Activated T-cell treated with anti-CD3 and anti-CD28 coated beads, Interleukin-2, amount 50 U/mL, for 4 hours (primary cell): ENCODE data around the gene EBI3. TPM values are rescaled to one million over a fixed set of nuclear protein-coding genes. Genes with fewer than 3 reads are reported as not detected.
A peak's percentile ranks its signal among the peaks of the same experiment; 100 is the strongest.
"Not testable (repeated sequence)": the region's sequence is repeated elsewhere in the genome, so short reads cannot be mapped to it uniquely, and the experiment has no call there.

Source experiments
- ATAC-seq, 2 donors: fragments of 200-7000 bp; cut with Tn5 transposase; one replicate each; pipeline ENCODE4 v1.10.0; 2021
- DNase-seq: peaks from one replicate; pipeline ENCODE4 v3.0.0-alpha.2; 2020
- H3K27me3 Mint-ChIP-seq: one replicate; pipeline ENCODE4 v1.8.0; 2021; ENCODE audit warnings: low read depth, mixed read lengths
- H3K36me3 Mint-ChIP-seq: one replicate; pipeline ENCODE4 v1.8.0; 2022; ENCODE audit warnings: mixed read lengths; ENCODE audit not compliant: insufficient read depth
- H3K4me1 Mint-ChIP-seq: one replicate; pipeline ENCODE4 v1.8.0; 2021; ENCODE audit warnings: low read depth, mixed read lengths
- H3K4me3 Mint-ChIP-seq: one replicate; pipeline ENCODE4 v1.8.0; 2021; ENCODE audit warnings: mild to moderate bottlenecking, moderate library complexity, mixed read lengths
- H3K9me3 Mint-ChIP-seq: one replicate; pipeline ENCODE4 v1.8.0; 2021; ENCODE audit warnings: mixed read lengths
- total RNA-seq, 3 donors: library from RNA; stranded (reverse); gene quantifications; one replicate each; pipeline ENCODE4 v1.2.1, GENCODE V29; 2021

EBI3 gene
- total RNA-seq, 3 donors from 2014 or later = 6.3 to 26.2 (median 9.9) TPM

DNA sequence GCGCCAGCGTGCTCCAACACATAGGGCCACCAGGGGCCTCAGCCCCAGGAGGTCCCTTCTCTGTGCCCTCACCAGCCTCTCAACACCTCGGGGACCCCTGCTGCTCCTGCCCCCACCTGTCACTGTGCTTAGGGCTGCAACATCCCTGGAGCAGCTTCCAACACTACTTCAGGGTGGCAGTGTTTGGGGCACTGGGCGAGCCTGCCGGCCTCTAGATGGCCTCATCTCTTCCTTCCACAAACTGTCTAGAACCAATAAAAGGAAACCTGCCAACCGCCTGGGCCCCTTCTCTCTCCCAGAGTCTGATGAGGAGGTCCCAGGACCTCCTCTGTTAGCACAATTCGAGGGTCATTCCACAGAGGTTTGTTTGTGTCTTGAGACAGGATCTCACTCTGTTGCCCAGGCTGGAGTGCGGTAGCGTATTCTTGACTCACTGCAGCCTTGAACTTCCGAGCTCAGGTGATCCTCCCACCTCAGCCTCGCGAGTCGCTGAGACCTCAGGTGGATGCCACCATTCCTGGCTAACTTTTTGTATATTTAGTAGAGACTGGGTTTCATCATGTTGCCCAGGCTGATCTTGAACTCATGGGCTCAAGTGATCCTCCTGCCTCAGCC is 39.6 kb downstream of the EBI3 start:
- Mint-ChIP-seq H3K4me3 (no peak overlapping the region), H3K9me3 (no peaks in the 10 kb centered on the region), H3K27me3 (no peaks in the 10 kb centered on the region), H3K36me3 (peaks cover 37% of the 10 kb centered on the region), H3K4me1 (peaks cover 24% of the 10 kb centered on the region)
- ATAC-seq (no peak), DNase-seq (no peak)

DNA sequence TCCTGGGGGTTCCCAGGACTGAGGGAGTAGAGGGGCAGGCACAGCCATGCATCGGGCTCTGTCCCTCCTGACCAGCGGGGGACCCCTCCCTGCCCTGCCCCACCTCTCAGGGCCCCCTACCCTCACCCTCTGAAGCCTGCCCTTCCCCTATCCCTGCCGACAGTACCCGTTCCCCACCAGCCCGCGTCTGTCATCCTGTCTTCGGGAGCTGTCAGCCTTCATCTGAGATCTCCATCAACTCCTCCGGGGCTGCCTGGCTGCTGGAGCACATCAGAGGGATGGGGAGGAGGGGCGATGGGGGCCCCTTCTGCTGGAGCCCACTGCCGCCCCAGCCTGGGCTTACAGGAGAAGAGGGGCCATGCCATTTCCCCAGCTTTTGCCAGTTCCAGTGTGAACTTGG is 43.6 kb downstream of the EBI3 start:
- ATAC-seq (peak in 1 of 2 donors; percentile 21), DNase-seq (no peak)
- H3K36me3 Mint-ChIP-seq = peaks cover 17% of the 10 kb centered on the region
- H3K4me3 Mint-ChIP-seq = no peak overlapping the region
- peaks cover 3% of the 10 kb centered on the region for H3K27me3 Mint-ChIP-seq
- H3K4me1 Mint-ChIP-seq = no peaks in the 10 kb centered on the region
- H3K9me3 Mint-ChIP-seq = no peaks in the 10 kb centered on the region

DNA sequence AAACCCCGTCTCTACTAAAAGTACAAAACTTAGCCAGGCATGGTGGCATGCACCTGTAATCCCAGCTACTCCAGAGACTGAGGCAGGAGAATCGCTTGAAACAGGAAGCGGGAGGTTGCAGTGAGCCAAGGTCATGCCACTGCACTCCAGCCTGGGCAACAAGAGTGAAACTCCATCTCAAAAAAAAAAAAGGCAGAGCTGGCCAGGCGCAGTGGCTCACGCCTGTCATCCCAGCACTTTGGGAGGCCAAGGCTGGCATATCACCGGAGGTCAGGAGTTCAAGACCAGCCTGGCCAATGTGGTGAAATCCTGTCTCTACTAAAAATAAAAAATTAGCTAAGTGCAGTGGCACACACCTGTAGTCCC is 45.0 kb downstream of the EBI3 start:
- not testable (repeated sequence) for H3K4me3 Mint-ChIP-seq

DNA sequence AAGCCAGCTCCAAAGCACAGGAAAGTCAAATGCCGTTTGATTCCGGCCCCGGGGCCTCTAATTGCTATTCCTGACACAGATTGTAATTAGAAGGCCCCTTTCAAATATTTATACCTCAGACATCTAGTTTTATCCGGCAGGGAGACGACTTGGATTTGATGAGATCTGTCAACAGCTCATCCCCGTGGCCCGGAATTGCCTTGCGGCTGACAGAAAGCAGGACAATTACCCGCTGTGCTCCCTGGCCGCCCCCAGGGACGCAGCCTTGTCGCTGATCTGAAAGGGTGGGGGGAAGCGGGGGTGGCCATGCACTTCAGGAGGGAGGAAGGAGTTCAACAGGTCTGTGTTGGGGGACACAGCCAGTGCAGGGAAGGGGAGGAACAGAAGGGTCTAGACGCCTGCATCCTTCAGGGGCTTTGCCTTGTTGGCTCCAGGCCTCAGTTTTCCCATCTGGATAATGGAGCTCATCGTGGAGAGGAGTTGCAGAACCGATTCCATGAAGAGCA is 47.9 kb downstream of the EBI3 start:
- H3K36me3 Mint-ChIP-seq = peaks cover under 1% of the 10 kb centered on the region
- H3K9me3 Mint-ChIP-seq = no peaks in the 10 kb centered on the region
- ATAC-seq (no peak), DNase-seq (no peak)
- no peak overlapping the region for H3K4me3 Mint-ChIP-seq
- H3K27me3 Mint-ChIP-seq = peaks cover 33% of the 10 kb centered on the region
- H3K4me1 Mint-ChIP-seq = peaks cover 6% of the 10 kb centered on the region

More for the DNA sequence above, 45.0 kb downstream of the EBI3 start:
- H3K36me3 Mint-ChIP-seq = peaks cover 10% of the 10 kb centered on the region
- not testable (repeated sequence) for H3K9me3 Mint-ChIP-seq, H3K4me1 Mint-ChIP-seq, H3K27me3 Mint-ChIP-seq, DNase-seq, ATAC-seq

DNA sequence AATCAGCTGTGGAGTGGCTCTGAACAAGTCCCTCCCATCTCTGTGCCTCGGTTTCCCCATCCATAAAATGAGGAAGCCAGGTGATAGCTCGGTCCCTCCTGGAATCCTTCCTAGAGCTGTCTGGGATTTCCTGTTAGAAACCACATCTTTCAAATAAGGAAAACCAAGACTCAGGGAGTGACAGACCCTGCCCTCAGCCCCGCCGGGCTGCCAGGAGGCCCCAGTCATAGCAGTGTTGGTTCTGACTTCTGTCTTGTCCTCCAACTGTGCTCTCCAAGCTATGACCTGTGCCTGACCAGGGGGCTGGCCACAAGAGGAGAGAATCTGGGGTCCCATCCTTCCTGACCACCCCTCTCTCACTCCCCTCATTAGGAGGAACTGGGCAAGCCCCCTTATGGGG is 48.7 kb downstream of the EBI3 start:
- Mint-ChIP-seq H3K36me3 (no peaks in the 10 kb centered on the region), H3K27me3 (peaks cover 33% of the 10 kb centered on the region), H3K4me3 (no peak overlapping the region), H3K9me3 (no peaks in the 10 kb centered on the region), H3K4me1 (peaks cover 6% of the 10 kb centered on the region)
- DNase-seq = no peak
- no peak for ATAC-seq

DNA sequence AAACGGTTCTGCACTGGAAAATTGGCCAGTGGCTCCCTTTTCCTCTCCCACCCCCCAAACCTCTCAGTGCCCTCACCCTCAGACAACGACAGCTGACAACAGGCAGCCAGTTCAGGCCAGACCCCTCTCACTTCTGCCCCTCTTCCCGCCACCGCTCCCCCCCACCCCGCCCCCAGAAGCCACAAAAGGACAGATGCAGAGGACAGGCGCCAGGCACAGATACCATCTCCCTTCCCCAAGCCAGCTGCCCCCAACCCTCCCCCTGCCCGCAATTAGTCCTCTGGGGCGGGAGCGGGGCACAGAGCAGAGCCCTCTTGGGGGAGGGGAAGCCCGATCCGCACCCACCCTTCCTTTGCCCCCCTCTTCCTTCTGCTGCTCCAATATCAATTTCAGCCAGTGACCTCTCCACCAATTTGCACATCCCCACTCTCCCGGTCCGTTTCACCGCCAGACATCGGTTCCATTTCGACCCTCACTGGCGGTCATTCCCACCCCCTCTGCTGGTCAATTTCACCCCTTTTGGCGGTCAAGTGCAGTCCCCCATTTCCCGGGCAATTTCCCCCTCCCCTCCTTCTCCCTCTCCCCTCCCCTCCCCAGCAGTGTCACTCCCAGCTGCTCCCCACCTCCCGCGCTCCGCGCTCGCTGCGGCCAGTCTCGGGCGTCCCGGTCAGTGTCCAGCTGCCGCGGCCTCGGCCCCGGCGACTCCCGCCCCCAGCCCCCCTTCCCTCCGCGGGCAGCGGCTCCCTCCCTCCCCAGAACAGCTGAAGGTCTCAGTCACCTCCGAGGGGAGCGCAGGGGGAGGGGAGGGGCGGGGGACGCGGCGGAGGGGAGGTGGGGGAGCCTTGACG is 49.3 kb downstream of the EBI3 start, which contains the start of gene SHD:
Gene SHD, plus strand, starts transcription at position 848 of the 848 bp plus-strand sequence. CDS start 798 bp downstream, outside the sequence.
- Mint-ChIP-seq H3K4me1 (peaks cover 6% of the 10 kb centered on the region), H3K4me3 (peak within 1 kb of the TSS; percentile 55), H3K9me3 (no peaks in the 10 kb centered on the region), H3K27me3 (peaks cover 33% of the 10 kb centered on the region), H3K36me3 (no peaks in the 10 kb centered on the region)
- ATAC-seq = peak in 1 of 2 donors; percentile 32
- DNase-seq = no peak

DNA sequence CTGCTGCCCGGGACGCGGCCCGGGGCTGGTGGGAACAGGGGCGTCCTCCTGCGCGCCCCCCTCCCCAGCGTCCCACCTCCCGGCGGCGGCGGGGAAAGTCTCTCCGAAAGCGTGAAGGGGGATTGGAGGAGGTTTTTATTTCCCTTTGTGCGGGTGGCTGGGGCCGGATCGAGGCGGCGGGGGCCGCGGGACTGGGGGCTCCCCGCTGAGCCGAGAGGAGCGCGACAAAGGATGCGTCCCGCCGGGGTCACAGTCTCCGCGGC is 49.9 kb downstream of the EBI3 start:
- H3K4me3 Mint-ChIP-seq = no peak overlapping the region
- H3K9me3 Mint-ChIP-seq = no peaks in the 10 kb centered on the region
- H3K4me1 Mint-ChIP-seq = peaks cover 6% of the 10 kb centered on the region
- peaks cover 33% of the 10 kb centered on the region for H3K27me3 Mint-ChIP-seq
- no peak for ATAC-seq
- no peaks in the 10 kb centered on the region for H3K36me3 Mint-ChIP-seq
- DNase-seq = no peak

DNA sequence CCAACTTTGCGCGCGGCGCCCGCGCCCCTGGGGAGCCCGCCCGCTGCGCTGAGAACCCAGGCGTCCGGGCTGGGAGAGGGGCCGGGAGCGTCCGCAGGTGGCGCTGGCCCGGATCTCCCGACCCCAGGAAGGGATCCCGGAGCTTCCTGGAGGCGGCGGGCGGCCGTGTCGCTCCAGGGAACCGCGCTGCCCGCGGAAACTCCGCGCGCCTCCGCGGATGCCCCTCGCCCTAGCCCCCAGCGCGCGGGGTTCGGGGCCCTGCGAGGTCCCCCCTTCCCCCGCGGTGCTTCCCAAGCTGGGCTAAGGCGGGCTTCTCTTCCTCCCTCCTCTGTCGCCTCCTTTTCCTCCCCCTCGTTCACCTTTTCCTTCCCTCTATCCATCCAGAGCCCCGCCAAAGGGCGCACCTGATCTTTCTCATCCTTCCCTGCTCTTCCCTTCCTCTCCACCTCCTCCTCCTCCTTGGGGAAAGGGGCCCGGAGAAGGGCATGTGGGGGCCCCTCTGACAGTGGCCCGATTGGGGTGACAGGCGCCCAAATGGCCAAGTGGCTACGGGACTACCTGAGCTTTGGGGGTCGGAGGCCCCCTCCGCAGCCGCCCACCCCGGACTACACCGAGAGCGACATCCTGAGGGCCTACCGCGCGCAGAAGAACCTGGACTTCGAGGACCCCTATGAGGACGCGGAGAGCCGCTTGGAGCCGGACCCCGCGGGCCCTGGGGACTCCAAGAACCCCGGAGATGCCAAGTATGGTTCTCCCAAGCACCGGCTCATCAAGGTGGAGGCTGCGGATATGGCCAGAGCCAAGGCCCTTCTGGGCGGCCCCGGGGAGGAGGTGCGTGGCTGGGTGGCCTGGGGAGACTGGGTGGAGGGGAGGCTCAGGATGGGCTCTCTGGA is 50.5 kb downstream of the EBI3 start:
- peak; percentile 41 to 64 for ATAC-seq
- Mint-ChIP-seq H3K36me3 (no peaks in the 10 kb centered on the region), H3K9me3 (no peaks in the 10 kb centered on the region), H3K27me3 (peaks cover 33% of the 10 kb centered on the region), H3K4me3 (peak overlapping the region; percentile 55), H3K4me1 (peaks cover 6% of the 10 kb centered on the region)
- no peak for DNase-seq

DNA sequence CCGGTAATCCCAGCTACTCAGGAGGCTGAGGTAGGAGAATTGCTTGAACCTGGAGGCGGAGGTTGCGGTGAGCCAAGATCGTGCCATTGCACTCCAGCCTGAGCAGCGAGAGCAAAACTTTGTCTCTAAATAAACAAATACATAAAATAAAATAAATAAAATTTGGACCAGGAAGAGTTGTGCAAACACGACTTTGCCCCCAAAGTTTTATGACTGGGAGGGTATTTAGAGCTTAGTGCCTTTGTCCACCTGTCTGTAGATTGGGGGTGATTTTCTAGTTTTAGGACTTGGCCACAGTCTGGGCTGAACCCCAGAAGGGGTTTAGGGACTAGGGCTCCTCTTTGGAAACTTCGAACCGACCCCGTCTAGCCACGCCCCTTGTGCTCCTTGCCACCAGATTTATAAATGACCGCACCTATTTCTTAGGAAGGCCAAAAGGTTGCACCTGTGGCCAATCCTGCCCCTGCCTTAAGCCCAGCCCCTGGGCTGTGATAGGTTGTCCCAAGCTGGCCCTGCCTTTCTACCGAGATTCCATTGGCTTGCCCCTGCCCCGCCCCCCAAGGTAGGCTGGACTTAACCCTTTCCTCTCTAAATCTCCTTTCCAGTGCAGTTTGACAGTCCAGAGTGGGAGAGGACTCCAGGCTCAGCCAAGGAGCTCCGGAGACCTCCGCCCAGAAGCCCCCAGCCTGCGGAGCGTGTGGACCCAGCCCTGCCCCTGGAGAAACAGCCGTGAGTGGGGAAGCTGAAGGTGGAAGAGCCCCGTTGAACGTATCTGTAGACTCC is 55.0 kb downstream of the EBI3 start:
- ATAC-seq (peak in 1 of 2 donors; percentile 46), DNase-seq (no peak)
- H3K36me3 Mint-ChIP-seq = no peaks in the 10 kb centered on the region

DNA sequence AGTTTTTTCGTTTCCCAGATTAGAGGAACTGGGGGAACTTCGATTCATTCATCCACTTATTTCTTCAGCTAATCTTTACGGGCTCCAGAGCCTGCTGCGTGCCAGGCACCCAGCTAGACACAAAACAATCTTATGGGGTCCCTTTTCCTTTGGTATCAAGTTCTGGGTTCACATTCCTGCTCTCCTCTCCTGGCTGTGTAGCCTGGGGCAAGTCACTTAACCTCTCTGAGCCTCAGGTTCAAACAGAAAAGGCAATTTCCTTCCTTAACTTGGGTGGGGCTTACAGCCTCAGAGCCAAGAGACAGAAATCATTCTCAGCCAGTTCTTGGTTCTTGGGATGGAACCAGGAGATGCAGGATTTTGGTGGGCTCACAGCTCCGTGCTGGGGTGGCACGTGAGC is 55.7 kb downstream of the EBI3 start:
- DNase-seq = no peak
- H3K9me3 Mint-ChIP-seq = no peaks in the 10 kb centered on the region
- no peaks in the 10 kb centered on the region for H3K36me3 Mint-ChIP-seq
- no peak for ATAC-seq
- peaks cover 1% of the 10 kb centered on the region for H3K4me1 Mint-ChIP-seq
- H3K4me3 Mint-ChIP-seq = no peak overlapping the region
- H3K27me3 Mint-ChIP-seq = peaks cover 21% of the 10 kb centered on the region

More for the DNA sequence above, 55.0 kb downstream of the EBI3 start:
- H3K27me3 Mint-ChIP-seq = peaks cover 24% of the 10 kb centered on the region
- peaks cover 4% of the 10 kb centered on the region for H3K4me1 Mint-ChIP-seq
- no peaks in the 10 kb centered on the region for H3K9me3 Mint-ChIP-seq
- H3K4me3 Mint-ChIP-seq = no peak overlapping the region

DNA sequence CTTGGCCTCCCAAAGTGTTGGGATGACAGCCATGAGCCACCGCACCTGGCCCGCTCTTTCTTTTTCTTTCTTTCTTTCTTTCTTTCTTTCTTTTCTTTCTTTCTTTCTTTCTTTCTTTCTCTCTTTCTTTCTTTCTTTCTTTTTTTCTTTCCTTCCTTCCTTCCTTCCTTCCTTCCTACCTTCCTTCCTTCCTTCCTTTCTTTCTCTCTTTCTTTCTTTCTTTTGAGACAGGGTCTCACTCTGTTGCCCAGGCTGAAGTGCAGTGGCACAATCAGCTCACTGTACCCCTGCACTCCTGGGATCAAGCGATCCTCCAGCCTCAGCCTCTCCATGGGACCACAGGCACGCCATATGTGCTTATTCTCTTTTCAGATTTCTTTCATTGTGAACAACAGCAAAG is 56.8 kb downstream of the EBI3 start:
- not testable (repeated sequence) for DNase-seq, H3K36me3 Mint-ChIP-seq, H3K4me3 Mint-ChIP-seq, H3K27me3 Mint-ChIP-seq, H3K4me1 Mint-ChIP-seq, H3K9me3 Mint-ChIP-seq, ATAC-seq
